GM18520 (cell line): Measurements from ENCODE around the gene FER.
A peak's percentile ranks its signal among the peaks of the same experiment; 100 is the strongest.
"Not testable (repeated sequence)": the region's sequence is repeated elsewhere in the genome, so short reads cannot be mapped to it uniquely, and the experiment has no call there.

Experiments used
- ATAC-seq: cut with Tn5 transposase; IDR thresholded peaks from one replicate; pipeline ENCODE4 v1.9.1; 2021; ENCODE audit not compliant: unreplicated experiment

Gene FER

GRCh38 chr5:108797986-108798385 is 50.3 kb downstream of the FER start:
- no peak for ATAC-seq

- ATAC-seq, result no peak
Measured at GRCh38 chr5:108798513-108799265, 51.0 kb downstream of the FER start.

GRCh38 chr5:108801301-108801700 is 53.6 kb downstream of the FER start:
- no peak for ATAC-seq

- no peak for ATAC-seq
Measured at GRCh38 chr5:108801776-108802175, 54.1 kb downstream of the FER start.

- no peak for ATAC-seq
Measured at GRCh38 chr5:108810717-108811116, 63.0 kb downstream of the FER start.

GRCh38 chr5:108813673-108814072 is 66.0 kb downstream of the FER start:
- no peak for ATAC-seq

GRCh38 chr5:108814551-108814950 is 66.9 kb downstream of the FER start:
- ATAC-seq, result no peak

GRCh38 chr5:108818613-108819272 is 71.0 kb downstream of the FER start:
- peak; percentile 99 for ATAC-seq

GRCh38 chr5:108820983-108821382 is 73.3 kb downstream of the FER start:
- no peak for ATAC-seq

GRCh38 chr5:108822211-108822947 is 74.7 kb downstream of the FER start:
- no peak for ATAC-seq

GRCh38 chr5:108827131-108827530 is 79.4 kb downstream of the FER start:
- ATAC-seq, result no peak

- no peak for ATAC-seq
Measured at GRCh38 chr5:108830705-108831276, 83.1 kb downstream of the FER start.

- ATAC-seq, result no peak
Measured at GRCh38 chr5:108836492-108836891, 88.8 kb downstream of the FER start.

- not testable (repeated sequence) for ATAC-seq
Measured at GRCh38 chr5:108842260-108842941, 94.7 kb downstream of the FER start.

GRCh38 chr5:108851129-108851528 is 103.4 kb downstream of the FER start:
- not testable (repeated sequence) for ATAC-seq

- no peak for ATAC-seq
Measured at GRCh38 chr5:108857905-108858304, 110.2 kb downstream of the FER start.

- peak; percentile 94 for ATAC-seq
Measured at GRCh38 chr5:108858959-108859358, 111.3 kb downstream of the FER start.

GRCh38 chr5:108862211-108862610 is 114.5 kb downstream of the FER start:
- no peak for ATAC-seq

GRCh38 chr5:108866097-108866496 is 118.4 kb downstream of the FER start:
- not testable (repeated sequence) for ATAC-seq

GRCh38 chr5:108867656-108868055 is 120.0 kb downstream of the FER start:
- no peak for ATAC-seq

GRCh38 chr5:108869066-108869465 is 121.4 kb downstream of the FER start:
- no peak for ATAC-seq
